Left lung (tissue), 10 donors: ENCODE measurements around the gene KLHL25. TPM values are rescaled to one million over a fixed set of nuclear protein-coding genes. Genes with fewer than 3 reads are reported as not detected.

Experiments used
- ATAC-seq: fragments of 200-7000 bp; cut with Tn5 transposase; one replicate; pipeline ENCODE4 v1.9.1; 2020; ENCODE audit warnings: moderate library complexity
- DNase-seq, 4 donors: peaks; one replicate each; pipeline ENCODE4 v3.0.0-alpha.2; 2013 to 2020
- H3K27ac ChIP-seq, 2 donors: fragments of 200-600 bp; sonication (generic) in 1 of 2; one replicate each; pipeline versions ENCODE4 v1.5.0 to v1.8.0; 2020 to 2021
- H3K27me3 ChIP-seq, 2 donors: fragments of 200-600 bp; sonication (generic) in 1 of 2; one replicate each; pipeline versions ENCODE4 v1.5.0 to v1.8.0; 2020 to 2021
- H3K36me3 ChIP-seq, 2 donors: fragments of 200-600 bp; sonication (generic) in 1 of 2; one replicate each; pipeline versions ENCODE4 v1.5.0 to v1.8.0; 2020 to 2021
- H3K4me1 ChIP-seq, 2 donors: fragments of 200-600 bp; one replicate each; pipeline ENCODE4 v1.8.0; 2021
- H3K4me3 ChIP-seq, 2 donors: fragments of 200-600 bp; sonication (generic) in 1 of 2; one replicate each; pipeline versions ENCODE4 v1.5.0 to v1.8.0; 2020 to 2021; ENCODE audit warnings: mild to moderate bottlenecking in 1 of 2
- H3K9me3 ChIP-seq, 2 donors: fragments of 200-600 bp; sonication (generic) in 1 of 2; one replicate each; pipeline versions ENCODE4 v1.5.0 to v1.8.0; 2020 to 2021
- intact Hi-C, 2 donors: fragments of 100-400 bp; cut with DNase I; formaldehyde crosslinking; loops; one replicate each; pipeline versions ENCODE4 v1.11.2 to v1.14.2; 2022
- polyA plus RNA-seq, 6 donors: library from polyadenylated mRNA; unstranded; fragments of 120-200 nt; gene quantifications; one replicate each; pipeline ENCODE4 v1.2.1, GENCODE V29; 2013; ENCODE audit not compliant: insufficient read length in 6 of 6
- total RNA-seq, 2 donors: library from RNA; stranded (reverse); fragmentation: NEBNext Ultra II Directional; extraction: Animal tissue kit (Norgen Biotek cat#: 25700); gene quantifications; one replicate each; pipeline ENCODE4 v1.2.1, GENCODE V29; 2021
- TF ChIP-seq, protein P1 (sequence below), 2 donors: fragments of 200-600 bp; sonication (generic) in 1 of 2; IDR thresholded peaks; one replicate each; pipeline versions ENCODE4 v1.5.0 to v1.8.0; 2021; ENCODE audit warnings: antibody characterized with exemption in 2 of 2
- donor health status: DM: no; HTN: yes; CAD: no.
- donor health status: DM: no; HTN: no; CAD: no.

KLHL25 gene
- total and polyA plus RNA-seq, 8 donors, result 4.4 to 7.9 (median 6.0) TPM

DNA sequence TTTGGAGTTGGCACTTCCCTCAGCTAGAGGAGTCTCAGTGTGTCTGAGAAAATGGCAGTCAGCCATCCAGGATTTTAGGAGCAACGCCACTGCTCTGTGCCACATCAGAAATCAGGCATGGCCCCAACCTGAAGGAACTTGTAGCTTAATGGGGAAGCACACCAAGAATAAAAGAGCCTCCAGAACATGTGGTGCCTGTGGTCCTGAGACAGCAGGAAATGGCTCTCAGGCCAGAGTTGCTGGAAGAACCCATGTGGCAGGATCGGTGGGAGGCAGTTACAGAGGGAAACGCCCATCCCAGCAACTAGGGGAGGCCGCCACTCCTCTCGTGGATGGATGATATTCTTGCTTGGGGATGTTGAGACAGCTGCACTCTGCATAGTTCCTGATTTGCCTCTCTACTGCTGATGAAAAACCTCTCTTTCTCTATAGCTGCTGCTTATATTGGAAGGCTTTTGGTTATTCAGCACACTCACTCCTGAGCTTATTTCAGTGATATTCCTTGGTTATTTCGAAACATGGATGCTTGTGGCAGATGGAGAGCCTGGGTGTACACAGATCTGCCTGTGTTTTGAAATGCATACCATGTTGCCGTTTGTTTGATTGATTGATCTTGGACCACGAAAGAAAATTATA is 52.4 kb downstream of the KLHL25 start:
- TF ChIP-seq, protein P1, sequence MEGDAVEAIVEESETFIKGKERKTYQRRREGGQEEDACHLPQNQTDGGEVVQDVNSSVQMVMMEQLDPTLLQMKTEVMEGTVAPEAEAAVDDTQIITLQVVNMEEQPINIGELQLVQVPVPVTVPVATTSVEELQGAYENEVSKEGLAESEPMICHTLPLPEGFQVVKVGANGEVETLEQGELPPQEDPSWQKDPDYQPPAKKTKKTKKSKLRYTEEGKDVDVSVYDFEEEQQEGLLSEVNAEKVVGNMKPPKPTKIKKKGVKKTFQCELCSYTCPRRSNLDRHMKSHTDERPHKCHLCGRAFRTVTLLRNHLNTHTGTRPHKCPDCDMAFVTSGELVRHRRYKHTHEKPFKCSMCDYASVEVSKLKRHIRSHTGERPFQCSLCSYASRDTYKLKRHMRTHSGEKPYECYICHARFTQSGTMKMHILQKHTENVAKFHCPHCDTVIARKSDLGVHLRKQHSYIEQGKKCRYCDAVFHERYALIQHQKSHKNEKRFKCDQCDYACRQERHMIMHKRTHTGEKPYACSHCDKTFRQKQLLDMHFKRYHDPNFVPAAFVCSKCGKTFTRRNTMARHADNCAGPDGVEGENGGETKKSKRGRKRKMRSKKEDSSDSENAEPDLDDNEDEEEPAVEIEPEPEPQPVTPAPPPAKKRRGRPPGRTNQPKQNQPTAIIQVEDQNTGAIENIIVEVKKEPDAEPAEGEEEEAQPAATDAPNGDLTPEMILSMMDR (IDR thresholded peaks at IDR 0.05), result no peak
- intact Hi-C loops, result loop anchor here in 1 of 2 donors (10.0 kb wide), 1 partner anchor 92 kb away; no protein-coding TSS in a partner anchor
- DNase-seq (no peak), ATAC-seq (peak; percentile 17)
- Histone ChIP-seq H3K4me1 (peaks cover 0 to 2% of the 10 kb centered on the region in 2 donors), H3K9me3 (no peaks in the 10 kb centered on the region), H3K36me3 (peaks cover 0 to 98% of the 10 kb centered on the region in 2 donors), H3K4me3 (no peak overlapping the region), H3K27me3 (no peaks in the 10 kb centered on the region), H3K27ac (no peak overlapping the region)

DNA sequence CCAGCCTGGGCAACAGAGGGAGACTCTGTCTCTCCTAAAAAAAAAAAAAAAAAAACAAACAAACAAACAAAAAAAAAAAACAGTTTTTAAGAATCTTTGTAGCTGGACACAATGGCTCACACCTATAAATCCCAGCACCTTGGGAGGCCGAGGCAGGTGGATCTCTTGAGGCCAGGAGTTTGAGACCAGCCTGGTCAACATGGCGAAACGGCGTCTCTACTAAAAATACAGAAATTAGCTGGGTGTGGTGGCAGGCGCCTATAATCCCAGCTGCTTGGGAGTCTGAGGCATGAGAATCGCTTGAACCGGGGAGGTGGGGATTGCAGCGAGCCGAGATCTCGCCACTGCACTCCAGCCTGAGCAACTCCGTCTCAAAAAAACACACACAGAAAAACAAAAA is 53.1 kb downstream of the KLHL25 start:
- Histone ChIP-seq H3K27ac (no peak overlapping the region), H3K4me1 (peaks cover 0 to 2% of the 10 kb centered on the region in 2 donors), H3K27me3 (no peaks in the 10 kb centered on the region), H3K4me3 (no peak overlapping the region), H3K9me3 (no peaks in the 10 kb centered on the region), H3K36me3 (peaks cover 0 to 98% of the 10 kb centered on the region in 2 donors)
- intact Hi-C loops, result loop anchor here in 1 of 2 donors (10.0 kb wide), 1 partner anchor 93 kb away; no protein-coding TSS in a partner anchor
- TF ChIP-seq, protein P1 (IDR thresholded peaks at IDR 0.05), result no peak
- DNase-seq (no peak), ATAC-seq (no peak)

DNA sequence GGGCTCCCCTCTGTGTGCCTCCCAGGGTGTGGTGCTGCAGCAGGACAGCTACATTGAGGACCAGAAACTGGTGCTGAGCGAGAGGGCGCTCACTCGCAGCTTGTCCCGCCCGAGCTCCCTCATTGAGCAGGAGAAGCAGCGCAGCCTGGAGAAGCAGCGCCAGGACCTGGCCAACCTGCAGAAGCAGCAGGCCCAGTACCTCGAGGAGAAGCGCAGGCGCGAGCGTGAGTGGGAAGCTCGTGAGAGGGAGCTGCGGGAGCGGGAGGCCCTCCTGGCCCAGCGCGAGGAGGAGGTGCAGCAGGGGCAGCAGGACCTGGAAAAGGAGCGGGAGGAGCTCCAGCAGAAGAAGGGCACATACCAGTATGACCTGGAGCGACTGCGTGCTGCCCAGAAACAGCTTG is 53.7 kb downstream of the KLHL25 start:
- ATAC-seq (no peak), DNase-seq (no peak)
- Histone ChIP-seq H3K4me3 (no peak overlapping the region), H3K27me3 (no peaks in the 10 kb centered on the region), H3K27ac (no peak overlapping the region), H3K36me3 (peaks cover 3 to 98% of the 10 kb centered on the region in 2 donors), H3K9me3 (no peaks in the 10 kb centered on the region), H3K4me1 (peaks cover 0 to 2% of the 10 kb centered on the region in 2 donors)
- intact Hi-C loops, result loop anchor here in 1 of 2 donors (10.0 kb wide), 1 partner anchor 94 kb away; no protein-coding TSS in a partner anchor
- TF ChIP-seq, protein P1 (IDR thresholded peaks at IDR 0.05), result no peak

DNA sequence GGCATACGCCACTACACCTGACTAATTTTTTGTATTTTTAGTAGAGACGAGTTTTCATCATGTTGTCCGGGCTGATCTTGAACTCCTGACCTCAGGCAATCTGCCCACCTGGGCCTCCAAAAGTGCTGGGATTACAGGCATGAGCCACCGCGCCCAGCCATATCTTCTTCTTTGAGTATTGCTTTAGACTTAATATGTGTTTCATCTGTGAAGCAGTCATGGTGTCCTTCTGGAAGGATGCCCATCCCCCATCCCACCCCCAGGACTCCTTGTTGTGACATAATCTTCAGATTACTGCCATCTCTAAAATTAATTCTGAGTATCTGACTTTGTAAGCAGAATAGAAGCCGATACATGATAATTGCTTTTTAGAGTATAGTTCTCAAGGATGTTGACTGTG is 57.7 kb downstream of the KLHL25 start:
- Histone ChIP-seq H3K9me3 (peaks cover 0 to 7% of the 10 kb centered on the region in 2 donors), H3K4me3 (no peak overlapping the region), H3K36me3 (peaks cover 10 to 98% of the 10 kb centered on the region in 2 donors), H3K4me1 (no peaks in the 10 kb centered on the region), H3K27me3 (no peaks in the 10 kb centered on the region), H3K27ac (no peak overlapping the region)
- intact Hi-C loops, result no loop called here
- TF ChIP-seq, protein P1 (IDR thresholded peaks at IDR 0.05), result no peak
- ATAC-seq (no peak), DNase-seq (no peak)

DNA sequence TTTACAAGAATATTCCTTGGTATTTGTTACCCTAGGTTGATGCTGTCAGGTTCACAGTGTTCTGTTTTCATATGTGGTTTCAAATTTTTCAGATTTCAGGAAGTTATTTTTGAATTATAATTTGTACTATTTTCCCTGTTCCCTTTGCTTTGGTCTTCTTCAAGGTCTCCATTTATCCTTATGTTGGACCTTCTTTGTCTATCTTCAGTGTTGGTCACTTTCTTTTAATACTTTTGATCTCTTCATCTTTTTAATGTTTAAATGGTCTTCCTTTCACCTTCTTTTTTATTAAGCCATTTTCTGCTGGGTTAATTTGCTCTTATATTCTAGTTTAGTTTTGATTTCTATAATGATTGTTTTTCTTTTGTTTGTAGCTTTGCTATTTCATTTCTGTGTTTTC is 61.3 kb downstream of the KLHL25 start:
- H3K4me3 ChIP-seq, result no peak overlapping the region
- no peak for DNase-seq
- H3K27me3 ChIP-seq, result no peaks in the 10 kb centered on the region
- peaks cover 10 to 100% of the 10 kb centered on the region in 2 donors for H3K36me3 ChIP-seq
- peaks cover 0 to 4% of the 10 kb centered on the region in 2 donors for H3K4me1 ChIP-seq
- H3K9me3 ChIP-seq, result peaks cover 0 to 7% of the 10 kb centered on the region in 2 donors
- intact Hi-C loops, result loop anchor here in 1 of 2 donors (5.0 kb wide), 1 partner anchor 109 kb away; no protein-coding TSS in a partner anchor
- no peak overlapping the region for H3K27ac ChIP-seq
- ATAC-seq, result no peak
- TF ChIP-seq, protein P1 (IDR thresholded peaks at IDR 0.05), result no peak
